ENCODE data around the gene TMEM181. TPM values are rescaled to one million over a fixed set of nuclear protein-coding genes. Genes with fewer than 3 reads are reported as not detected.

The TMEM181 gene
- total RNA-seq, 1 experiment from 2014 or later = 31.6 TPM

- no peaks in the 10 kb centered on the region for H3K36me3 ChIP-seq (ENCODE audit: insufficient read depth, low read length, poor library complexity, severe bottlenecking)
- no peak for DNase-seq (ENCODE audit: low spot score)
- H3K4me3 ChIP-seq (ENCODE audit: low read depth, low read length, poor library complexity, severe bottlenecking) = peak overlapping the region; percentile 96
- ChIA-PET POLR2A (ENCODE audit: low non-redundant PET) (no interaction called here), CTCF (no interaction called here)
- H3K27me3 ChIP-seq (replicated peaks; ENCODE audit: insufficient read depth, low read depth, low read length, poor library complexity) = no peaks in the 10 kb centered on the region
- H3K9me3 ChIP-seq (ENCODE audit: low read depth, low read length, poor library complexity, severe bottlenecking) = no peaks in the 10 kb centered on the region
- intact Hi-C loops (cut with micrococcal nuclease; ENCODE audit: unreplicated experiment) = no loop called here
- no TSS peak for BruUV-seq (replicated peaks)
- peak overlapping the region; percentile 83 for H3K27ac ChIP-seq (ENCODE audit: low read depth, low read length, poor library complexity, severe bottlenecking)
- TF ChIP-seq CTCF (conservative IDR thresholded peaks at IDR 0.05; ENCODE audit: low read depth, low read length) = no peak
- no peak for TF ChIP-seq EZH2 (IDR thresholded peaks at IDR 0.05; ENCODE audit: borderline replicate concordance, low read depth, low read length, poor library complexity, severe bottlenecking)
- H3K4me1 ChIP-seq (ENCODE audit: insufficient read depth, low read length, poor library complexity, severe bottlenecking) = peaks cover 20% of the 10 kb centered on the region
Observed at GRCh38 chr6:158643836-158644230, 83.9 kb downstream of the TMEM181 start.

GRCh38 chr6:158644231-158645063 is 84.6 kb downstream of the TMEM181 start, which contains the start of gene DYNLT1:
Gene DYNLT1, minus strand, starts transcription at chr6:158644743. Its CDS starts 35 bp downstream, at chr6:158644708.
- peak; percentile 89 for DNase-seq (ENCODE audit: low spot score)
- POLR2A ChIA-PET (ENCODE audit: low non-redundant PET) = no interaction called here
- peak within 1 kb of the TSS; percentile 96 for H3K4me3 ChIP-seq (ENCODE audit: low read depth, low read length, poor library complexity, severe bottlenecking)
- CTCF ChIA-PET = no interaction called here
- BruUV-seq (replicated peaks) = no TSS peak
- intact Hi-C loops (cut with micrococcal nuclease; ENCODE audit: unreplicated experiment) = no loop called here
- no peaks in the 10 kb centered on the region for H3K27me3 ChIP-seq (replicated peaks; ENCODE audit: insufficient read depth, low read depth, low read length, poor library complexity)
- H3K36me3 ChIP-seq (ENCODE audit: insufficient read depth, low read length, poor library complexity, severe bottlenecking) = no peaks in the 10 kb centered on the region
- no peak for TF ChIP-seq EZH2 (IDR thresholded peaks at IDR 0.05; ENCODE audit: borderline replicate concordance, low read depth, low read length, poor library complexity, severe bottlenecking)
- no peaks in the 10 kb centered on the region for H3K9me3 ChIP-seq (ENCODE audit: low read depth, low read length, poor library complexity, severe bottlenecking)
- H3K27ac ChIP-seq (ENCODE audit: low read depth, low read length, poor library complexity, severe bottlenecking) = peak within 1 kb of the TSS; percentile 83
- H3K4me1 ChIP-seq (ENCODE audit: insufficient read depth, low read length, poor library complexity, severe bottlenecking) = peaks cover 22% of the 10 kb centered on the region

- no peak for DNase-seq (ENCODE audit: low spot score)
- Histone ChIP-seq H3K27ac (ENCODE audit: low read depth, low read length, poor library complexity, severe bottlenecking) (peak overlapping the region; percentile 83), H3K9me3 (ENCODE audit: low read depth, low read length, poor library complexity, severe bottlenecking) (no peaks in the 10 kb centered on the region), H3K4me3 (ENCODE audit: low read depth, low read length, poor library complexity, severe bottlenecking) (peak overlapping the region; percentile 96), H3K36me3 (ENCODE audit: insufficient read depth, low read length, poor library complexity, severe bottlenecking) (no peaks in the 10 kb centered on the region), H3K27me3 (replicated peaks; ENCODE audit: insufficient read depth, low read depth, low read length, poor library complexity) (no peaks in the 10 kb centered on the region), H3K4me1 (ENCODE audit: insufficient read depth, low read length, poor library complexity, severe bottlenecking) (peaks cover 24% of the 10 kb centered on the region)
- BruUV-seq (replicated peaks) = no TSS peak
- ChIA-PET POLR2A (ENCODE audit: low non-redundant PET) (no interaction called here), CTCF (no interaction called here)
- intact Hi-C loops (cut with micrococcal nuclease; ENCODE audit: unreplicated experiment) = no loop called here
- no peak for TF ChIP-seq EZH2 (IDR thresholded peaks at IDR 0.05; ENCODE audit: borderline replicate concordance, low read depth, low read length, poor library complexity, severe bottlenecking)
- TF ChIP-seq CTCF (conservative IDR thresholded peaks at IDR 0.05; ENCODE audit: low read depth, low read length) = no peak
Observed at GRCh38 chr6:158645064-158646022, 85.5 kb downstream of the TMEM181 start.
